ENCODE measurements around the gene OCA2.

OCA2 gene

DNA sequence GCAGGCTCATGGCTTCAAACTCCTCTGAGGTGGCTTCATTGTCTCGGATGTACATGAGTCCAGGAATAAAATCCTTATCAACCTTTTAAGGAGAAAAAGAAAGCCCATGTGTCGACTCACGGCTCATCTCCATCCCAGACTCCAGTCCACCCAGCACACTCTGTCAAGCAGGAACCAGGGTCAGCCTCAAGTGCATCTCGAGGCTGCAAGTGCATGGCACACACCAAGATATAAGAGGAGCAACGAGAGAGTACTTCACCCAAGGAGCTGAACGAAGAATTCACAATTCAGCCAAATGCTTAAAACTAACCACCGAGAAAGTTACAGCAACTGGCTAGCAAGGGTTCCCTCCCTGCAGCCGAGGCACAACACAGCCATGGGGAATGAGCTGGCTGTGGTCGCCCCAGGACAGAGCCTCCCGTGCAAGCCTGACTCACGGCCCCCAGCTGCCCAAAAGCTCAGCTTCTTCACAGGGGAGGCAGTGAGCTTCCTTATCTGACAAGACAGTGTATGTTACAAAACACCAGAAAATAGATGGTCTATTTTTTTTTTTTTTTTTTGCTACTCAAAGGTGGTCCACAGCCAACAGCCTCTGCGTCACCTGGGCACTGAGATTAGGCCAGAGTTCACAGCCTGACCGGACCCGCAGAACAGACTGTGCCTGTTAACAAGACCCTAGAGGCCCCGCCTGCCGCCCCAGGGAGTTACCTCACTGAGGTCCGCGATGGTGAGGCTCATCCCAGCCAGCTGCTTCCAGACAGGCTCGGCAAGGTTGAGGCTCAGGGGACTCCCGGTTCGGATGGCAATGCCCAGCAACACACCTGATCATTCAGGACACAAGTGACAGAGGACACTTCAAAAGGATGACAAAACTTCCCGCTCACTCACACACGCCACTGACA, 15.9 kb upstream of the OCA2 start:
- in situ Hi-C loops (cut with HindIII; ENCODE audit: low sequenced_read_pairs), result no loop called here
- DNase-seq (ENCODE audit: low read depth, low spot score), result peak; percentile 67
- TF ChIP-seq, protein P1, sequence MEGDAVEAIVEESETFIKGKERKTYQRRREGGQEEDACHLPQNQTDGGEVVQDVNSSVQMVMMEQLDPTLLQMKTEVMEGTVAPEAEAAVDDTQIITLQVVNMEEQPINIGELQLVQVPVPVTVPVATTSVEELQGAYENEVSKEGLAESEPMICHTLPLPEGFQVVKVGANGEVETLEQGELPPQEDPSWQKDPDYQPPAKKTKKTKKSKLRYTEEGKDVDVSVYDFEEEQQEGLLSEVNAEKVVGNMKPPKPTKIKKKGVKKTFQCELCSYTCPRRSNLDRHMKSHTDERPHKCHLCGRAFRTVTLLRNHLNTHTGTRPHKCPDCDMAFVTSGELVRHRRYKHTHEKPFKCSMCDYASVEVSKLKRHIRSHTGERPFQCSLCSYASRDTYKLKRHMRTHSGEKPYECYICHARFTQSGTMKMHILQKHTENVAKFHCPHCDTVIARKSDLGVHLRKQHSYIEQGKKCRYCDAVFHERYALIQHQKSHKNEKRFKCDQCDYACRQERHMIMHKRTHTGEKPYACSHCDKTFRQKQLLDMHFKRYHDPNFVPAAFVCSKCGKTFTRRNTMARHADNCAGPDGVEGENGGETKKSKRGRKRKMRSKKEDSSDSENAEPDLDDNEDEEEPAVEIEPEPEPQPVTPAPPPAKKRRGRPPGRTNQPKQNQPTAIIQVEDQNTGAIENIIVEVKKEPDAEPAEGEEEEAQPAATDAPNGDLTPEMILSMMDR (IDR thresholded peaks at IDR 0.05; ENCODE audit: low read depth, low read length), result no peak
- no peak overlapping the region for H3K4me3 ChIP-seq (ENCODE audit: low read depth, low read length)

DNA sequence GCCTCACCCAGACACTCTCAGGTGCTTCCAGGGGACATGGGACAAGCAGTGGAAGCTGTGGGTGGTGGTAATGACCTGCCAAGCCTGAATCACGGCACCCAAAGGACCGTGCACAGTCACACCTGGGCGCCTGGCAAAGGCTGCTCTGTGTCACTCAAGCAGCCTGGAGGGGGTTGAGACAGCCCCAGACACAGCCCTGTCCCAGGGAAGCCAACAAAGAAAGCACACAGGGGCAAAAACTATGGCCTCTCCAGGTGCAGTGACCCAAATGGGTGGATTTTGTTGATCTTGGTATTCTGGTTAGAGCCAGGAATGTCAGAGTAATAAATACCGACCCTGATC, 15.0 kb upstream of the OCA2 start:
- TF ChIP-seq, protein P1 (IDR thresholded peaks at IDR 0.05; ENCODE audit: low read depth, low read length), result no peak
- in situ Hi-C loops (cut with HindIII; ENCODE audit: low sequenced_read_pairs), result no loop called here
- H3K4me3 ChIP-seq (ENCODE audit: low read depth, low read length), result no peak overlapping the region
- DNase-seq (ENCODE audit: low read depth, low spot score), result no peak

- no peak overlapping the region for H3K4me3 ChIP-seq (ENCODE audit: low read depth, low read length)
- in situ Hi-C loops (cut with HindIII; ENCODE audit: low sequenced_read_pairs), result no loop called here
- DNase-seq (ENCODE audit: low read depth, low spot score), result no peak
Measured at GRCh38 chr15:28113394-28114113, 14.4 kb upstream of the OCA2 start.

DNA sequence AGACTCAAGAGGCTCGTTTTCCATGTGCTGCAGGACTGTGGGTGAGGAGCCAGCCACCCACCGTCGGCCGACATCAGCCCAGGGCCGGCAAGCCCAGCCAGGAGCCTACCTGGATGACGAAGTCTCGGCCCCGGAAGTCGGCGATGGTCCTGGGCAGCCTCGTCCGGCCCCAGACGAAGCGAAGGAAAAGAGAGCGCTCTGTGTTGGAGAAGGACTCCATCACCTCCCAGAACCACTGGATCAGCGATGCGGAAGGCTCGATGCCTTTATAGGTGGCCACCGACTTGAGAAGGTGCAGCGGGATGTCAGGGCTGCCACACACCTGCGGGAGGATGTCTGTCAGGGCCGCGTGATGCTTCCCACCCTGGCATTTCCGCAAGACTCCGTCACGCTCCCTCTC, 13.8 kb upstream of the OCA2 start:
- no peak for DNase-seq (ENCODE audit: low read depth, low spot score)
- TF ChIP-seq, protein P1 (IDR thresholded peaks at IDR 0.05; ENCODE audit: low read depth, low read length), result no peak
- in situ Hi-C loops (cut with HindIII; ENCODE audit: low sequenced_read_pairs), result no loop called here
- no peak overlapping the region for H3K4me3 ChIP-seq (ENCODE audit: low read depth, low read length)

More at GRCh38 chr15:28113394-28114113, 14.4 kb upstream of the OCA2 start:
- TF ChIP-seq, protein P1 (IDR thresholded peaks at IDR 0.05; ENCODE audit: low read depth, low read length), result no peak

GRCh38 chr15:28112101-28112760, 13.1 kb upstream of the OCA2 start:
- H3K4me3 ChIP-seq (ENCODE audit: low read depth, low read length), result no peak overlapping the region
- no peak for DNase-seq (ENCODE audit: low read depth, low spot score)
- TF ChIP-seq, protein P1 (IDR thresholded peaks at IDR 0.05; ENCODE audit: low read depth, low read length), result no peak
- in situ Hi-C loops (cut with HindIII; ENCODE audit: low sequenced_read_pairs), result no loop called here

DNA sequence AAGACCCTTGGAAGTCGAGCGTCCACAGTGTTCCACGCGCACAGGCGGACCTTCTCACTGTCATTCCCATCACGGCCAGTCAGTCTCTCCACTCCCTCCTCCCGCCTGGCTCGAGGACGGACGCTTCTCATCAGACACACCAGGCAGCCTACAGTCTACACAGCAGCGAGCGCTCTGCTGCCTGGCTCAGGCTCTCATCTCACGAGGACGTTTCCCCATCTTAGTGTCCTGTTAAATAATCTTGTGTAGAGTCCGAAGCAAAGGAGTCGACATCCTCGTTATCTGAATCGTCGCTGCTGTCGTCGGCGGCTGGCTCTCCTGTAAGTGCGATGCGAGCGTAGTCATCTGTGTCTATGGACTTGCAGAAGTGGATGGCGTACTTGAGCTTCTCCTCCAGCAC, 12.4 kb upstream of the OCA2 start:
- no peak for DNase-seq (ENCODE audit: low read depth, low spot score)
- H3K4me3 ChIP-seq (ENCODE audit: low read depth, low read length), result no peak overlapping the region
- in situ Hi-C loops (cut with HindIII; ENCODE audit: low sequenced_read_pairs), result no loop called here
- TF ChIP-seq, protein P1 (IDR thresholded peaks at IDR 0.05; ENCODE audit: low read depth, low read length), result no peak
